Thoracic aorta (tissue), 2 donors: ENCODE data around the gene C13orf42. TPM values are rescaled to one million over a fixed set of nuclear protein-coding genes. Genes with fewer than 3 reads are reported as not detected.

Source experiments
- ATAC-seq: fragments of 150-250 bp; one replicate; pipeline ENCODE4 v1.8.0; 2017; ENCODE audit warnings: low read depth; ENCODE audit not compliant: insufficient number of reproducible peaks, low FRiP score
- DNase-seq: peaks from one replicate; pipeline ENCODE4 v3.0.0-alpha.2; 2020; ENCODE audit warnings: low spot score
- H3K27ac ChIP-seq, 2 donors: fragments of 200-600 bp; sonication (generic); 1 replicate in 1 of 2; 2 replicates in 1 of 2; pipeline ENCODE4 v1.5.1; 2016; ENCODE audit warnings: mild to moderate bottlenecking in 2 of 2, moderate library complexity in 2 of 2
- H3K27me3 ChIP-seq: fragments of 200-600 bp; sonication (generic); replicated peaks from 2 replicates; pipeline ENCODE4 v1.6.0; 2016; ENCODE audit warnings: mild to moderate bottlenecking; ENCODE audit not compliant: insufficient read depth
- H3K36me3 ChIP-seq: fragments of 200-600 bp; sonication (generic); one replicate; pipeline ENCODE4 v1.5.1; 2016
- H3K4me1 ChIP-seq, 2 donors: fragments of 200-600 bp; sonication (generic); 1 replicate in 1 of 2; 2 replicates in 1 of 2; pipeline versions ENCODE4 v1.5.1 to v1.6.0; 2016; ENCODE audit warnings: low read depth in 2 of 2, mild to moderate bottlenecking in 1 of 2; ENCODE audit not compliant: control insufficient read depth in 1 of 2
- H3K4me3 ChIP-seq: fragments of 200-600 bp; sonication (generic); 2 replicates; pipeline ENCODE4 v1.5.1; 2016; ENCODE audit warnings: mild to moderate bottlenecking
- H3K9me3 ChIP-seq: fragments of 200-600 bp; sonication (generic); 2 replicates; pipeline ENCODE4 v1.5.1; 2016
- total RNA-seq, 2 donors: library from RNA; depleted of rRNA; stranded (reverse); fragments of >200 nt; gene quantifications; one replicate each; pipeline versions ENCODE4 v1.1.0 to v1.2.3, GENCODE V29; 2016
- TF ChIP-seq, protein P1 (sequence below): fragments of 200-600 bp; sonication (generic); IDR thresholded peaks from one replicate; pipeline ENCODE4 v1.5.1; 2019; ENCODE audit warnings: antibody characterized with exemption

The C13orf42 gene
- total RNA-seq, 2 donors from 2014 or later: not detected

DNA sequence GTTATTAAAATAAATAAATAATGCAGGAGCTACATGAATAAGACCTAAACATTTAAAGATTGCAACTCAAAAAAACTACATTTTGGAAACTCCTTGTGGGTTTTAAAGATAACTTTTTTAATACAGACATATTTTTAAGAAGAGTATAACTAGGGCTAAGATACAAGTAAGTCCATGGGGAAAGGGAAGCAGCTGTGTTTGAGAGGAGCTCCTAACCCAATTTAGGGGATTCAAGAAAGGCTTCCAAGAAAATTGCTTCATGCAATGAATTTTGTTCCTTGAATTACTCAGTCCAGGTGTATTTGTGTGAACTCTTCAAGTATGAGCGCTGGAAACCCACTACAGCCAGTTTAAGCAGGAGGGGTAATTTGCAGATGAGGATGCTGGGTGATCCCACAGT, 44.1 kb upstream of the C13orf42 start:
- DNase-seq: no peak
- no peak for ATAC-seq
- no peak overlapping the region for H3K4me3 ChIP-seq
- TF ChIP-seq, protein P1, sequence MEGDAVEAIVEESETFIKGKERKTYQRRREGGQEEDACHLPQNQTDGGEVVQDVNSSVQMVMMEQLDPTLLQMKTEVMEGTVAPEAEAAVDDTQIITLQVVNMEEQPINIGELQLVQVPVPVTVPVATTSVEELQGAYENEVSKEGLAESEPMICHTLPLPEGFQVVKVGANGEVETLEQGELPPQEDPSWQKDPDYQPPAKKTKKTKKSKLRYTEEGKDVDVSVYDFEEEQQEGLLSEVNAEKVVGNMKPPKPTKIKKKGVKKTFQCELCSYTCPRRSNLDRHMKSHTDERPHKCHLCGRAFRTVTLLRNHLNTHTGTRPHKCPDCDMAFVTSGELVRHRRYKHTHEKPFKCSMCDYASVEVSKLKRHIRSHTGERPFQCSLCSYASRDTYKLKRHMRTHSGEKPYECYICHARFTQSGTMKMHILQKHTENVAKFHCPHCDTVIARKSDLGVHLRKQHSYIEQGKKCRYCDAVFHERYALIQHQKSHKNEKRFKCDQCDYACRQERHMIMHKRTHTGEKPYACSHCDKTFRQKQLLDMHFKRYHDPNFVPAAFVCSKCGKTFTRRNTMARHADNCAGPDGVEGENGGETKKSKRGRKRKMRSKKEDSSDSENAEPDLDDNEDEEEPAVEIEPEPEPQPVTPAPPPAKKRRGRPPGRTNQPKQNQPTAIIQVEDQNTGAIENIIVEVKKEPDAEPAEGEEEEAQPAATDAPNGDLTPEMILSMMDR: no peak
- no peak overlapping the region for H3K27ac ChIP-seq
- H3K9me3 ChIP-seq: no peaks in the 10 kb centered on the region
- no peaks in the 10 kb centered on the region for H3K4me1 ChIP-seq
- no peaks in the 10 kb centered on the region for H3K36me3 ChIP-seq
- no peaks in the 10 kb centered on the region for H3K27me3 ChIP-seq

DNA sequence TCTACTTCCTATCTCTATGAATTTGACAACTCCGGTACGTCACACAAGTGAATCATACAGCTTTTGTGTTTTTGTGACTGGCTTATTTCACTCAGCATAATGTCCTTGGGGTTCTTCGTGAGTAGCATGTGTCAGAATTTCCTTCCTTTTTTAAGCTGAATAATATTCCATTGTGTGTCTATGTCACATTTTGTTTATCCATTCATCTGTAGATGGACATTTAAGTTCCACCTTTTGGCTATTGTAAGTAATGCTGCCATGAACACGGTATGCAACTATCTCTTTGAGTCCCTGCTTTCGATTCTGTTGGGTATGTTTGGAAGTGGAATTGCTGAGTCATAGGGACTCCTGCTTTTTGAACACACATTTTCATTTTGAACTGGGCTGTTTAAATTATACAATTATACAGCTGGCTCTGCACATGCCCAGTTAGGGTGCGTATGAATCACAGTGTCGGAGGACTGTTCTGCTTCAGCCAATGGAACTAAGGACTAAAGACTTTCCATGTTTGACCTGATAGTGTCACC, 43.0 kb upstream of the C13orf42 start:
- Histone ChIP-seq H3K4me1 (no peaks in the 10 kb centered on the region), H3K36me3 (no peaks in the 10 kb centered on the region), H3K27ac (no peak overlapping the region), H3K9me3 (no peaks in the 10 kb centered on the region), H3K27me3 (no peaks in the 10 kb centered on the region), H3K4me3 (peak overlapping the region; percentile 23)
- DNase-seq (no peak), ATAC-seq (no peak)
- TF ChIP-seq, protein P1: no peak

DNA sequence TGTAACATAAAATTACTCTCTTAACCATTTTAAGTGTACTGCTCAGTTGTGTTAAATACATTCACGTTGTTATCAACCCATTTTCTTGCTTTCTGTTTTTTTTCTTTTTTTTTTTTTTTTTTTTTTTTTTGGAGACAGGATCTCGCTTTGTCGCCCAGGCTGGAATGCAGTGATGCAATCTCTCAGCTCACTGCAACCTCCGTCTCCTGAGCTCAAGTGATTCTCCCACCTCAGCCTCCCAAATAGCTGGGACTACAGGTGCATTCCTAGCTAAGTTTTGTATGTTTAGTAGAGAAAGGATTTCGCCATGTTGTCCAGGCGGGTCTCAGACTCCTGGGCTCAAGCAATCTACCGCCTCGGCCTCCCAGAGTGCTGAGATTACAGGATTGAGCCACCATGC, 42.5 kb upstream of the C13orf42 start:
- Histone ChIP-seq H3K9me3 (no peaks in the 10 kb centered on the region), H3K27ac (no peak overlapping the region), H3K4me1 (no peaks in the 10 kb centered on the region), H3K4me3 (no peak overlapping the region), H3K36me3 (no peaks in the 10 kb centered on the region), H3K27me3 (no peaks in the 10 kb centered on the region)
- DNase-seq: no peak
- no peak for ATAC-seq
- TF ChIP-seq, protein P1: no peak

DNA sequence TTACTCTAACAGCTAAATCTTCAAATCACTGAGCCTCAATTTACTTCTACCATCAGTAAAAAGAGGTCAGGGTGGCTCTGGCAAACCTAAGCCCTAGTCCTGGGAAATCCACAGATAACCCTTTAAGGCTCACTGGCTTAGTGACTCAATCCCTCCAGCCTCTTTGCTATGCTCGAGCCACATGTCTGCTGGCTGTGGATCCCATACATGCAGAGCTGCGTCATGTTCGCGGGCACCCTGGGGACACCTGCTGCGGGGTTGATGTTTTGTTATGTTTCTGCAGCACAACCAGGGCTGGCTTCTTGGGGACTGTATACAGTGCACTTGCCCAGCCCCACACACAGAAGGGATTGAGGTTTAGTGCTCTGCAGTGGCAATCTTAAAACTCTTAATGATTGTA, 41.6 kb upstream of the C13orf42 start:
- ATAC-seq (no peak), DNase-seq (no peak)
- H3K9me3 ChIP-seq: no peaks in the 10 kb centered on the region
- no peaks in the 10 kb centered on the region for H3K27me3 ChIP-seq
- TF ChIP-seq, protein P1: no peak
- no peak overlapping the region for H3K4me3 ChIP-seq
- H3K27ac ChIP-seq: no peak overlapping the region
- no peaks in the 10 kb centered on the region for H3K4me1 ChIP-seq
- no peaks in the 10 kb centered on the region for H3K36me3 ChIP-seq

DNA sequence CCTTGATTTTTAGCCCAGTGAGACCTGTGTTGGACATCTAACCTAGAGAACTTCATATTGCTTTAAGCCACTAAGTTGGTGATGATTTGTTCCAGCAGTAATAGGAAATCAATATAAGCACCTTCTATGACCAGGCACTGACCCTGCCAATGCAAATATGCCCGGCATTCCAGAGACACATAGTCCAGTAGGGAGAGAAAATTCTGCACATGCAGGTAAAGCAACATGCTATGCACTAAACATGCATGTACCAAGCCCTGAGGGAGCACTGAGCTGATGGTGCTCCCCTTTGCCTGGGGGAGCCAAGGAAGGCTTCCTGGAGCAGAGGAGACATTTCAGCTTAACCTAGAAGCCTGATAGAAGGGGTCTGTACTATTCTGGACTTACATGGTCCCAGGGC, 40.4 kb upstream of the C13orf42 start:
- Histone ChIP-seq H3K27me3 (no peaks in the 10 kb centered on the region), H3K4me1 (no peaks in the 10 kb centered on the region), H3K36me3 (no peaks in the 10 kb centered on the region), H3K27ac (no peak overlapping the region), H3K9me3 (no peaks in the 10 kb centered on the region), H3K4me3 (no peak overlapping the region)
- TF ChIP-seq, protein P1: no peak
- DNase-seq (no peak), ATAC-seq (no peak)
